HepG2 (cell line): ENCODE results near the gene ALDH1L2. TPM values are rescaled to one million over a fixed set of nuclear protein-coding genes. Genes with fewer than 3 reads are reported as not detected.

Experiments
- CAMTA2 ChIP-seq: sonication (generic); formaldehyde crosslinking; IDR thresholded peaks from 2 replicates; pipeline ENCODE4 v1.4.0; 2020; ENCODE audit warnings: mild to moderate bottlenecking, missing genetic modification reagents, borderline replicate concordance
- GATAD1 ChIP-seq: IDR thresholded peaks from 2 replicates; pipeline ENCODE4 v1.6.1; 2016; ENCODE audit warnings: missing genetic modification reagents, missing compliant biosample characterization
- HDAC1 ChIP-seq: sonication (generic); formaldehyde crosslinking; IDR thresholded peaks from 2 replicates; pipeline ENCODE4 v1.5.1; 2020; ENCODE audit warnings: mild to moderate bottlenecking, missing genetic modification reagents
- HDAC6 ChIP-seq: fragments of 200-600 bp; sonication (generic); IDR thresholded peaks from 2 replicates; pipeline ENCODE4 v1.7.0; 2017; ENCODE audit warnings: mild to moderate bottlenecking, antibody characterized with exemption, low read length, low read depth
- HES4 ChIP-seq: sonication (generic); formaldehyde crosslinking; IDR thresholded peaks from 2 replicates; pipeline ENCODE4 v1.9.0; 2021; ENCODE audit warnings: mild to moderate bottlenecking, missing genetic modification reagents, borderline replicate concordance
- KDM5B ChIP-seq: sonication (generic); formaldehyde crosslinking; IDR thresholded peaks from 2 replicates; pipeline ENCODE4 v1.4.0; 2020; ENCODE audit warnings: missing genetic modification reagents, mild to moderate bottlenecking, borderline replicate concordance
- PCBP2 ChIP-seq: fragments of 200-400 bp; formaldehyde crosslinking; optimal IDR thresholded peaks from 2 replicates; pipeline ENCODE3; 2018; ENCODE audit warnings: low read length, low read depth; ENCODE audit not compliant: poor library complexity, severe bottlenecking
- RBFOX2 ChIP-seq: fragments of 200-400 bp; formaldehyde crosslinking; IDR thresholded peaks from 2 replicates; pipeline ENCODE4 v1.6.1; 2017; ENCODE audit warnings: low read depth, mild to moderate bottlenecking, low read length
- SMAD9 ChIP-seq: sonication (generic); formaldehyde crosslinking; IDR thresholded peaks from 2 replicates; pipeline ENCODE4 v1.5.1; 2020; ENCODE audit warnings: mild to moderate bottlenecking, missing genetic modification reagents
- SP2 ChIP-seq: sonication (generic); formaldehyde crosslinking; IDR thresholded peaks from 2 replicates; pipeline ENCODE4 v1.5.1; 2020; ENCODE audit warnings: mild to moderate bottlenecking, missing genetic modification reagents
- YEATS4 ChIP-seq: sonication (generic); formaldehyde crosslinking; IDR thresholded peaks from 2 replicates; pipeline ENCODE4 v1.4.0; 2020; ENCODE audit warnings: missing genetic modification reagents, borderline replicate concordance
- ZBTB7A ChIP-seq: sonication (generic); formaldehyde crosslinking; IDR thresholded peaks from 2 replicates; pipeline ENCODE4 v1.8.0; 2022; ENCODE audit warnings: mild to moderate bottlenecking, missing genetic modification reagents
- ZFYVE20 ChIP-seq: sonication (generic); formaldehyde crosslinking; IDR thresholded peaks from 2 replicates; pipeline ENCODE4 v1.8.0; 2023; ENCODE audit warnings: low read depth, mild to moderate bottlenecking, moderate library complexity, missing genetic modification reagents, borderline replicate concordance
- ZNF24 ChIP-seq: fragments of 450-650 bp; IDR thresholded peaks from 2 replicates; pipeline ENCODE4 v1.6.1; 2017; ENCODE audit warnings: antibody characterized with exemption, mild to moderate bottlenecking
- ZNF432 ChIP-seq: sonication (generic); formaldehyde crosslinking; IDR thresholded peaks from 2 replicates; pipeline ENCODE4 v1.5.0; 2020; ENCODE audit warnings: missing genetic modification reagents, mild to moderate bottlenecking, borderline replicate concordance
- ZNF530 ChIP-seq: sonication (generic); formaldehyde crosslinking; IDR thresholded peaks from 2 replicates; pipeline ENCODE4 v1.5.0; 2020; ENCODE audit warnings: low read depth, mild to moderate bottlenecking, missing genetic modification reagents
- ZNF564 ChIP-seq: sonication (generic); formaldehyde crosslinking; IDR thresholded peaks from 2 replicates; pipeline ENCODE4 v1.8.1; 2023; ENCODE audit warnings: mild to moderate bottlenecking, missing genetic modification reagents
- ZNF644 ChIP-seq: IDR thresholded peaks from 2 replicates; pipeline ENCODE4 v1.6.1; 2016; ENCODE audit warnings: low read depth
- ZNF776 ChIP-seq: sonication (generic); formaldehyde crosslinking; IDR thresholded peaks from 2 replicates; pipeline ENCODE4 v1.4.0; 2020; ENCODE audit warnings: mild to moderate bottlenecking, missing genetic modification reagents
- ZSCAN9 ChIP-seq: IDR thresholded peaks from 2 replicates; pipeline ENCODE4 v1.6.1; 2016; ENCODE audit warnings: borderline replicate concordance
- polyA plus RNA-seq, 8 experiments: library from polyadenylated mRNA; depleted of rRNA in 3 of 8; stranded (reverse) in 7 of 8; unstranded in 1 of 8; fragments of >200 nt; fragmentation: Illumina TruSeq in 4 of 8; extraction: Trizol in 4 of 8; gene quantifications; 2 replicates each; pipeline versions ENCODE4 v1.2.1 to v1.2.3, GENCODE V29; 2011 to 2016; ENCODE audit warnings: low read depth in 4 of 8, missing spikeins in 1 of 8, mixed read lengths in 1 of 8; ENCODE audit not compliant: insufficient read depth in 1 of 8
- total RNA-seq, 5 experiments: library from RNA; depleted of rRNA; stranded (reverse); fragments of >200 nt; fragmentation: Illumina TruSeq; extraction: Trizol; gene quantifications; 2 replicates each; pipeline ENCODE4 v1.2.3, GENCODE V29; 2016; ENCODE audit warnings: low read depth in 1 of 5
- TF ChIP-seq, protein P1 (sequence below): sonication (generic); formaldehyde crosslinking; IDR thresholded peaks from 2 replicates; pipeline ENCODE4; 2020; ENCODE audit warnings: missing genetic modification reagents, mild to moderate bottlenecking, borderline replicate concordance
- TF ChIP-seq, protein P2 (sequence below), 2 experiments: sonication (generic) in 1 of 2; formaldehyde crosslinking in 1 of 2; IDR thresholded peaks; 2 replicates each; pipeline versions ENCODE4 v1.4.0 to v1.6.1; 2016 to 2020; ENCODE audit warnings: borderline replicate concordance in 1 of 2, low read depth in 1 of 2, mild to moderate bottlenecking in 1 of 2, missing genetic modification reagents in 1 of 2

The ALDH1L2 gene
- total and polyA plus RNA-seq, 2 of the 13 experiments (the other 11 are each of a cell fraction or from before 2014, with no cell fraction given) = 0.40 to 4.6 TPM

DNA sequence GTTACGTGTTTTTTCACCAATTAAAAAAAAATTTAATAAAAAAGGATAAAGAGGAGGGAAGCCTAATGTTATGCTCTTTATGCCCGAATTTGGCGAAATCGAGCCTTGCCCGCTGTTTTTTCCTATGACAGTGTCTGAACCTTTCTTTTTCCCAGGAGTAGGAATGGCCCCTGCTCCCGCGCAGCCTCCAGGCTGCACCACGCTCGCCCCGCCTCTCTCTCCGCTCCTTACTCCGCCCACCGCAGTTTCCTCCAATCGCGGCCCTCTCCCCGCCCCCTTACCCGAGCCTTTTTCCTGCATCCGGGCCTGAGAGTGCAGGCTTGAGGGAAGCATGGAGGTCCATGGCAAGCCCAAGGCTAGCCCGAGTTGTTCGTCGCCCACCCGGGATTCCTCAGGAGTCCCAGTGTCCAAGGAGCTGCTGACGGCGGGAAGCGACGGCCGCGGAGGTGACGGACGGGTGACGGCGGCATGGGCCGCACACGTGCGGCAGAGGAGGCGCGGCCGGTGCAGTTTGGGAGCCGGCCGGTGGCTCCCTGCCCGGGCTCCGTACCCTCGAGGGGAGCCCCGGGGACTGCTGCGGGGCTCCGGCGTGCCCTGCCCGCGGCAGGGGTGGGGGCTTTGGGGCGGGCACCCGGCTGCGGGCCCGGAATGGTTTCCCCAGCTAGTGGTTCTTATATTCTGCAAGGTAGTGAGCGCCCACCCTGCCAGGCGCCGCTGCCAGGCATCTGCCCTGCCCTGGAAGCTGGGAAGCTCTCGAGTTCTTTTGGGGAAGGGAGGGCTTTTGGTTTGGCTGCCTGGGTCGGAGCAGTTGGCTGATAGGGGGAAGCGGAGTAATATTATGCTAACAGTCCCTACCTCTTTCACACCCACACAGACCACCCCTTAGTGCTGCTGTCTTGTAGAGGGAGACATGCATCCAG lies 98.0 kb downstream of the ALDH1L2 start, which contains the start of gene NOPCHAP1 (continued):
- TF ChIP-seq, protein P1, sequence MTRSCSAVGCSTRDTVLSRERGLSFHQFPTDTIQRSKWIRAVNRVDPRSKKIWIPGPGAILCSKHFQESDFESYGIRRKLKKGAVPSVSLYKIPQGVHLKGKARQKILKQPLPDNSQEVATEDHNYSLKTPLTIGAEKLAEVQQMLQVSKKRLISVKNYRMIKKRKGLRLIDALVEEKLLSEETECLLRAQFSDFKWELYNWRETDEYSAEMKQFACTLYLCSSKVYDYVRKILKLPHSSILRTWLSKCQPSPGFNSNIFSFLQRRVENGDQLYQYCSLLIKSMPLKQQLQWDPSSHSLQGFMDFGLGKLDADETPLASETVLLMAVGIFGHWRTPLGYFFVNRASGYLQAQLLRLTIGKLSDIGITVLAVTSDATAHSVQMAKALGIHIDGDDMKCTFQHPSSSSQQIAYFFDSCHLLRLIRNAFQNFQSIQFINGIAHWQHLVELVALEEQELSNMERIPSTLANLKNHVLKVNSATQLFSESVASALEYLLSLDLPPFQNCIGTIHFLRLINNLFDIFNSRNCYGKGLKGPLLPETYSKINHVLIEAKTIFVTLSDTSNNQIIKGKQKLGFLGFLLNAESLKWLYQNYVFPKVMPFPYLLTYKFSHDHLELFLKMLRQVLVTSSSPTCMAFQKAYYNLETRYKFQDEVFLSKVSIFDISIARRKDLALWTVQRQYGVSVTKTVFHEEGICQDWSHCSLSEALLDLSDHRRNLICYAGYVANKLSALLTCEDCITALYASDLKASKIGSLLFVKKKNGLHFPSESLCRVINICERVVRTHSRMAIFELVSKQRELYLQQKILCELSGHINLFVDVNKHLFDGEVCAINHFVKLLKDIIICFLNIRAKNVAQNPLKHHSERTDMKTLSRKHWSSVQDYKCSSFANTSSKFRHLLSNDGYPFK (CRISPR knock-in tag) = peak; percentile 35; the same call in 1 of the 2 replicates
- peak; percentile 73; the same call in 1 of the 2 replicates for TF ChIP-seq KDM5B (CRISPR knock-in tag)
- 0 out of 2 replicates have a peak, but pooled peaks have one; percentile 41 for TF ChIP-seq HES4 (CRISPR knock-in tag)
- TF ChIP-seq ZNF530 = no peak
- no peak for TF ChIP-seq ZFYVE20
- TF ChIP-seq SMAD9 = no peak
- TF ChIP-seq, protein P2, sequence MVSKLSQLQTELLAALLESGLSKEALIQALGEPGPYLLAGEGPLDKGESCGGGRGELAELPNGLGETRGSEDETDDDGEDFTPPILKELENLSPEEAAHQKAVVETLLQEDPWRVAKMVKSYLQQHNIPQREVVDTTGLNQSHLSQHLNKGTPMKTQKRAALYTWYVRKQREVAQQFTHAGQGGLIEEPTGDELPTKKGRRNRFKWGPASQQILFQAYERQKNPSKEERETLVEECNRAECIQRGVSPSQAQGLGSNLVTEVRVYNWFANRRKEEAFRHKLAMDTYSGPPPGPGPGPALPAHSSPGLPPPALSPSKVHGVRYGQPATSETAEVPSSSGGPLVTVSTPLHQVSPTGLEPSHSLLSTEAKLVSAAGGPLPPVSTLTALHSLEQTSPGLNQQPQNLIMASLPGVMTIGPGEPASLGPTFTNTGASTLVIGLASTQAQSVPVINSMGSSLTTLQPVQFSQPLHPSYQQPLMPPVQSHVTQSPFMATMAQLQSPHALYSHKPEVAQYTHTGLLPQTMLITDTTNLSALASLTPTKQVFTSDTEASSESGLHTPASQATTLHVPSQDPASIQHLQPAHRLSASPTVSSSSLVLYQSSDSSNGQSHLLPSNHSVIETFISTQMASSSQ (IDR thresholded peaks at IDR 0.05; ENCODE audit: low read depth) = no peak
- TF ChIP-seq, protein P2 (CRISPR knock-in tag; IDR thresholded peaks at IDR 0.05; ENCODE audit: borderline replicate concordance) = no peak
- peak; percentile 20; the same call in 1 of the 2 replicates for TF ChIP-seq ZSCAN9 (CRISPR knock-in tag)
- TF ChIP-seq ZBTB7A = no peak
- TF ChIP-seq HDAC1 (CRISPR knock-in tag) = peak; percentile 75
- TF ChIP-seq GATAD1 (CRISPR knock-in tag) = peak; percentile 61; the same call in 1 of the 2 replicates
- no peak for TF ChIP-seq ZNF24
- peak; percentile 57; the same call in 1 of the 2 replicates for TF ChIP-seq SP2 (CRISPR knock-in tag)
- TF ChIP-seq RBFOX2 = peak; percentile 83
- TF ChIP-seq PCBP2 = no peak
- TF ChIP-seq ZNF776 (CRISPR knock-in tag) = no peak; the same call in 1 of the 2 replicates
- TF ChIP-seq ZNF564 (CRISPR knock-in tag) = no peak
- TF ChIP-seq ZNF432 (CRISPR knock-in tag) = no peak
- TF ChIP-seq CAMTA2 (CRISPR knock-in tag) = no peak; the same call in 1 of the 2 replicates
- TF ChIP-seq HDAC6 = no peak
- peak; percentile 76; the same call in 1 of the 2 replicates for TF ChIP-seq YEATS4
- TF ChIP-seq ZNF644 (CRISPR knock-in tag) = peak; percentile 57; the same call in 1 of the 2 replicates
